PFSK-1 (cell line): ENCODE data around the gene LUZP2.

Source experiments
- FOXP2 ChIP-seq: optimal IDR thresholded peaks from 2 replicates; pipeline ENCODE3; 2011; ENCODE audit warnings: borderline replicate concordance, control low read depth, inconsistent platforms; ENCODE audit not compliant: insufficient read depth; ENCODE audit errors: extremely low read length, extremely low read depth
- POLR2AphosphoS5 ChIP-seq: IDR thresholded peaks from 2 replicates; pipeline ENCODE4 v1.6.1; 2012; ENCODE audit warnings: low read depth, mild to moderate bottlenecking, control low read depth, low read length, moderate library complexity
- SIN3A ChIP-seq: IDR thresholded peaks from 2 replicates; pipeline ENCODE4 v1.6.1; 2012; ENCODE audit warnings: mild to moderate bottlenecking, low read length, moderate library complexity, borderline replicate concordance; ENCODE audit not compliant: insufficient read depth
- TAF1 ChIP-seq: IDR thresholded peaks from 2 replicates; pipeline ENCODE4 v1.6.1; 2012; ENCODE audit warnings: low read length, control low read depth, borderline replicate concordance; ENCODE audit not compliant: insufficient read depth
- TF ChIP-seq, protein P1 (sequence below), 2 experiments: IDR thresholded peaks; 2 replicates each; pipeline versions ENCODE4 v1.6.1 to v1.8.0; 2011 to 2012; ENCODE audit warnings: low read depth in 2 of 2, low read length in 2 of 2, control low read depth in 1 of 2, inconsistent platforms in 1 of 2, mild to moderate bottlenecking in 1 of 2, moderate library complexity in 1 of 2; ENCODE audit not compliant: insufficient read depth in 1 of 2

Gene LUZP2

DNA sequence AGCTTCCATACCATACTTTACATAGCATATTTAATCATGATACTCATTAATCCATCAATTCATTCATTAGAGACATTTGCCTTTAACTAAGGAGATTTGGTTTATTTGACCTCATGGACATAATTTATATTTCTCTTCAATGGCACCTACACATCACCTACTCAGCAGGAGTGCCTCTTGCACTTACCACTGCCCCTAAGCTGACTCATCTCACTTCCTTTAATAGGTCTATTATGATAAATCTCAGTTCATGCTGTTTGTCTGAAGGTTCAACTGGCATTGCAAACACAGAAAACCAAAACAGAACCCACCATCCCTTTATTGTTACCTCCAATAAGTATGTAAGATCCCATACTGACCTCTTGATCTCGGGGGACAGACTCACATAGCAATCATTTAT is 186.7 kb downstream of the LUZP2 start:
- no peak for TF ChIP-seq POLR2AphosphoS5

DNA sequence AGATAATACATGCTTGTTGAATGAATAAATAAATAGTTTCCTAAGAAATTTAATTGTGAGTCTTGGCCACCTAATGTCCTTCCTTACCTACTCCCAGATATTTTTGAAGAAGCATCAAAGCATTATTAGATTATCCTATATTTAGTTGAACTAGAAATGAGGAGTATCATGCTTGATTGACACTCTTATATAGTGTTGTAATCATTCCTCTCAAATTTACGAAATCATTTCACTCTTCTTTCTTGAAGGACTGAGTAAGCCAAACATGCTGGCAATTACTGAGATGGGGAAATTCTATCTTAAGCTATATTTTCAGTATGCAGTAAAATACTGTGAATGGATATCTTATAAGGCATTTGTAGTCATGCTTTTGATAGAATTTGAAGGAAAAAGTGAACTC is 189.0 kb downstream of the LUZP2 start:
- TF ChIP-seq TAF1 (no peak), POLR2AphosphoS5 (no peak), FOXP2 (no peak), SIN3A (no peak)
- TF ChIP-seq, protein P1, sequence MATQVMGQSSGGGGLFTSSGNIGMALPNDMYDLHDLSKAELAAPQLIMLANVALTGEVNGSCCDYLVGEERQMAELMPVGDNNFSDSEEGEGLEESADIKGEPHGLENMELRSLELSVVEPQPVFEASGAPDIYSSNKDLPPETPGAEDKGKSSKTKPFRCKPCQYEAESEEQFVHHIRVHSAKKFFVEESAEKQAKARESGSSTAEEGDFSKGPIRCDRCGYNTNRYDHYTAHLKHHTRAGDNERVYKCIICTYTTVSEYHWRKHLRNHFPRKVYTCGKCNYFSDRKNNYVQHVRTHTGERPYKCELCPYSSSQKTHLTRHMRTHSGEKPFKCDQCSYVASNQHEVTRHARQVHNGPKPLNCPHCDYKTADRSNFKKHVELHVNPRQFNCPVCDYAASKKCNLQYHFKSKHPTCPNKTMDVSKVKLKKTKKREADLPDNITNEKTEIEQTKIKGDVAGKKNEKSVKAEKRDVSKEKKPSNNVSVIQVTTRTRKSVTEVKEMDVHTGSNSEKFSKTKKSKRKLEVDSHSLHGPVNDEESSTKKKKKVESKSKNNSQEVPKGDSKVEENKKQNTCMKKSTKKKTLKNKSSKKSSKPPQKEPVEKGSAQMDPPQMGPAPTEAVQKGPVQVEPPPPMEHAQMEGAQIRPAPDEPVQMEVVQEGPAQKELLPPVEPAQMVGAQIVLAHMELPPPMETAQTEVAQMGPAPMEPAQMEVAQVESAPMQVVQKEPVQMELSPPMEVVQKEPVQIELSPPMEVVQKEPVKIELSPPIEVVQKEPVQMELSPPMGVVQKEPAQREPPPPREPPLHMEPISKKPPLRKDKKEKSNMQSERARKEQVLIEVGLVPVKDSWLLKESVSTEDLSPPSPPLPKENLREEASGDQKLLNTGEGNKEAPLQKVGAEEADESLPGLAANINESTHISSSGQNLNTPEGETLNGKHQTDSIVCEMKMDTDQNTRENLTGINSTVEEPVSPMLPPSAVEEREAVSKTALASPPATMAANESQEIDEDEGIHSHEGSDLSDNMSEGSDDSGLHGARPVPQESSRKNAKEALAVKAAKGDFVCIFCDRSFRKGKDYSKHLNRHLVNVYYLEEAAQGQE (IDR thresholded peaks at IDR 0.05; ENCODE audit: insufficient read depth in 1 of 2, low read depth in 2 of 2, low read length in 2 of 2): no peak

DNA sequence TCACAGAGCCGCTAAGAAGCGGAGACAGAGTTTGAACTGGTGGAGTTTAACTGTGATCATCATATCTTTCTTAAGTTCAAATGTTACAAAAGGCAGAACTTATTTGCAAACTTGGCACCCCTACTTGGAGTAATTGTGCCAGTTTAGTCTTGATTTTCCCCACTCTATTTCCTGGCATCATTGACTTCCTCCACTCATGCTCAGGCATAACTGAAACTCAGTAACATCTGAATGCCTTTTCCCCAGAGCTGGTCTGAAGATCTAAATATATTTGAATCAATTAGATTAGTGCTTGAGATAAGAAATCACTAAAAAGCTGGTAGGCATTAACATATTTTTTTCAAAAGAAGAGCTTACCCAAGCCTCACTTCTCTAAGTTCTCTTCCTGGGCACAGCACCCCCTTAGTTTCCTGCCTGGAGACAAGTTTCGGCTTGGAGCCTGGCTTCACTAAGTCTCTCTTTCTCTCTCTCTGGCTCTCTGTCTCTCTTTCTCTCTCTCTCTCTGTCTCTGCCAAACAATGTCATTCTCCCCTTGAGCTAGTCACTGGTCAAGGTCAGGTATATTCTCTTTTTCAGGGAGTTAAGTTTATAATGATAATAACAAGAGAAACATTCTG is 190.8 kb downstream of the LUZP2 start:
- TF ChIP-seq TAF1 (no peak), SIN3A (no peak), POLR2AphosphoS5 (no peak), FOXP2 (no peak)
- TF ChIP-seq, protein P1 (IDR thresholded peaks at IDR 0.05; ENCODE audit: insufficient read depth in 1 of 2, low read depth in 2 of 2, low read length in 2 of 2): no peak

DNA sequence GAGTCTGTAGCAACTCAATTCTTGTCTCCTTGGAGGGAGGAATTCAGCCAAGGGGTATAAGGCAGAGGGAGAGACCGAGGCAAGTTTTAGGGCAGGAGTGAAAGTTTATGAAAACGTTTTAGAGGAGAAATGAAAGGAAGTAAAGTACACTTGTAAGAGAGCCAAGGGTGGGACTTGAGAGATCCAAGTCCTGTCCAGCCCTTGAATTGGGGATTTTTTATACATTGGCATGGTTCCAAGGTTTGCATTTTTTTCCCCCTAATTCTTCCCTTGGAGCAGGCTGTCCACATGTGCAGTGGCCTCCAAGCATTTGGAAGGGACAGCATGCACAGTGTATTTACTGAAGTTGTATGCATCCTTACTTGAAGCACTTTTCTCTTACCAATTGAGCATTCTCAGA is 192.1 kb downstream of the LUZP2 start:
- TF ChIP-seq FOXP2: no peak
- TF ChIP-seq, protein P1 (IDR thresholded peaks at IDR 0.05; ENCODE audit: insufficient read depth in 1 of 2, low read depth in 2 of 2, low read length in 2 of 2): no peak

DNA sequence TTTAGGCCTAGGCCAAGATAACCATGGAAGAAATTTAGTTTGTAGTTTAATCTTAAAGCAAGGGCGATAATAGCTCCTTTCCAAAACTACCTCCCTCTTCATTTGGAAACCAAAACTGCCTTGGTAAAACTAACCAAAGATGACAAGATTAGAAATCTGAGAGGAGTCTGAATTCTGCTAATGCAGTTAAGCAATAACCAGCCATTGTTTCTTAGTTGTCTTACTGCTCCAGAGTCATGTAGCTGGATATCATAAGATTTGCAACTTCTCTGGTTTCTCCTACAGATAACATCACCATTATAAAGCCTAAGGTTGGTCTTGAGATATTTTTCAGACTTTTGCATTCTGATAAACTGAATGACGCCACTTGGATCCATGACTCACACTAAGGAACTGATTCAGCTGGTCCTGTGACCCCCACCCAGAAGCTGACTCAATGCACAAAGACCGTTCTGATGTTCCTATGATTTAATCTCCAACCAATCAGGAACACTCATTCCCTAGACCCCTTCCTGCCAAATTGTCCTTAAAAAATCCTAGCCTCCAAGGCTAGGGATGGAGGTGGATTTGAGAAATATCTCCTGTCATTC is 200.8 kb downstream of the LUZP2 start:
- TF ChIP-seq SIN3A (no peak), TAF1 (no peak), POLR2AphosphoS5 (no peak), FOXP2 (no peak)
- TF ChIP-seq, protein P1 (IDR thresholded peaks at IDR 0.05; ENCODE audit: insufficient read depth in 1 of 2, low read depth in 2 of 2, low read length in 2 of 2): no peak
